SK-N-SH treated with all-trans-retinoic acid at 6 μM for 48 hours (cell line): ENCODE data around the gene RNPEPL1.

ENCODE experiments used
- ATAC-seq: fragments of 200-7000 bp; cut with Tn5 transposase; 3 replicates; pipeline ENCODE4 v1.9.1; 2020; ENCODE audit warnings: mild to moderate bottlenecking, moderate library complexity
- ARNTL ChIP-seq: fragments of 450-650 bp; formaldehyde crosslinking; IDR thresholded peaks from 2 replicates; pipeline ENCODE4 v1.5.0; 2020; ENCODE audit warnings: low read depth, mild to moderate bottlenecking, moderate library complexity, borderline replicate concordance
- BACH2 ChIP-seq: fragments of 250-450 bp; sonication (Bioruptor Pico); IDR thresholded peaks from 2 replicates; pipeline ENCODE4 v1.9.0; 2021; ENCODE audit warnings: mild to moderate bottlenecking, borderline replicate concordance
- CREB5 ChIP-seq: fragments of 250-450 bp; sonication (Bioruptor Pico); IDR thresholded peaks from 2 replicates; pipeline ENCODE4 v1.5.1; 2020; ENCODE audit warnings: low read depth, mild to moderate bottlenecking, moderate library complexity
- CSDC2 ChIP-seq: fragments of 250-450 bp; sonication (Bioruptor Pico); IDR thresholded peaks from 2 replicates; pipeline ENCODE4 v1.5.0; 2020; ENCODE audit warnings: mild to moderate bottlenecking, moderate library complexity
- ESRRG ChIP-seq: fragments of 250-450 bp; sonication (Bioruptor Pico); IDR thresholded peaks from 2 replicates; pipeline ENCODE4 v1.6.1; 2021; ENCODE audit warnings: mild to moderate bottlenecking
- GLIS3 ChIP-seq: fragments of 250-450 bp; sonication (Bioruptor Pico); IDR thresholded peaks from 2 replicates; pipeline ENCODE4 v1.5.0; 2020; ENCODE audit warnings: mild to moderate bottlenecking, moderate library complexity
- ISL1 ChIP-seq: fragments of 250-450 bp; sonication (Bioruptor Pico); IDR thresholded peaks from 2 replicates; pipeline ENCODE4 v2.1.2; 2022; ENCODE audit warnings: mild to moderate bottlenecking, moderate library complexity
- OSR1 ChIP-seq: fragments of 250-450 bp; sonication (Bioruptor Pico); IDR thresholded peaks from 2 replicates; pipeline ENCODE4 v1.8.0; 2022; ENCODE audit warnings: moderate library complexity, mild to moderate bottlenecking, inconsistent platforms
- PPARA ChIP-seq: fragments of 250-450 bp; sonication (Bioruptor Pico); IDR thresholded peaks from 2 replicates; pipeline ENCODE4 v1.5.0; 2020; ENCODE audit warnings: mild to moderate bottlenecking, borderline replicate concordance
- RARB ChIP-seq: fragments of 250-450 bp; sonication (Bioruptor Pico); IDR thresholded peaks from 2 replicates; pipeline ENCODE4 v1.8.0; 2021; ENCODE audit warnings: mild to moderate bottlenecking, moderate library complexity
- SNAI2 ChIP-seq: fragments of 250-450 bp; sonication (Bioruptor Pico); IDR thresholded peaks from 2 replicates; pipeline ENCODE4 v1.5.0; 2020; ENCODE audit warnings: mild to moderate bottlenecking, moderate library complexity
- TCF4 ChIP-seq: fragments of 250-450 bp; sonication (Bioruptor Pico); IDR thresholded peaks from 2 replicates; pipeline ENCODE4 v1.8.0; 2021; ENCODE audit warnings: mild to moderate bottlenecking, moderate library complexity, borderline replicate concordance
- ZC3H10 ChIP-seq: fragments of 250-450 bp; sonication (Bioruptor Pico); IDR thresholded peaks from 2 replicates; pipeline ENCODE4 v1.5.1; 2021; ENCODE audit warnings: mild to moderate bottlenecking, moderate library complexity
- ZFP3 ChIP-seq: fragments of 250-450 bp; sonication (Bioruptor Pico); IDR thresholded peaks from 2 replicates; pipeline ENCODE4 v1.5.0; 2020; ENCODE audit warnings: mild to moderate bottlenecking, moderate library complexity
- ZFP30 ChIP-seq: fragments of 450-650 bp; formaldehyde crosslinking; IDR thresholded peaks from 2 replicates; pipeline ENCODE4 v1.5.0; 2022; ENCODE audit warnings: mild to moderate bottlenecking, moderate library complexity
- ZNF565 ChIP-seq: fragments of 450-650 bp; formaldehyde crosslinking; conservative IDR thresholded peaks from 2 replicates; pipeline ENCODE4 v1.5.0; 2020; ENCODE audit warnings: low read depth, mild to moderate bottlenecking, moderate library complexity
- ZNF70 ChIP-seq: fragments of 450-650 bp; formaldehyde crosslinking; IDR thresholded peaks from 2 replicates; pipeline ENCODE4 v1.5.0; 2020; ENCODE audit warnings: mild to moderate bottlenecking, moderate library complexity
- ZNF8 ChIP-seq: fragments of 450-650 bp; formaldehyde crosslinking; IDR thresholded peaks from 2 replicates; pipeline ENCODE4 v1.5.0; 2020; ENCODE audit warnings: mild to moderate bottlenecking, moderate library complexity
- TF ChIP-seq, protein P1 (sequence below): fragments of 250-450 bp; sonication (Bioruptor Pico); IDR thresholded peaks from 2 replicates; pipeline ENCODE4 v1.8.0; 2020; ENCODE audit warnings: mild to moderate bottlenecking, moderate library complexity, borderline replicate concordance
- TF ChIP-seq, protein P2 (sequence below): fragments of 250-450 bp; sonication (Bioruptor Pico); IDR thresholded peaks from 2 replicates; pipeline ENCODE4 v1.5.0; 2020; ENCODE audit warnings: mild to moderate bottlenecking, moderate library complexity
- TF ChIP-seq, protein P3 (sequence below): fragments of 250-450 bp; sonication (Bioruptor Pico); IDR thresholded peaks from 2 replicates; pipeline ENCODE4 v1.5.1; 2021; ENCODE audit warnings: mild to moderate bottlenecking, moderate library complexity

The RNPEPL1 gene

DNA sequence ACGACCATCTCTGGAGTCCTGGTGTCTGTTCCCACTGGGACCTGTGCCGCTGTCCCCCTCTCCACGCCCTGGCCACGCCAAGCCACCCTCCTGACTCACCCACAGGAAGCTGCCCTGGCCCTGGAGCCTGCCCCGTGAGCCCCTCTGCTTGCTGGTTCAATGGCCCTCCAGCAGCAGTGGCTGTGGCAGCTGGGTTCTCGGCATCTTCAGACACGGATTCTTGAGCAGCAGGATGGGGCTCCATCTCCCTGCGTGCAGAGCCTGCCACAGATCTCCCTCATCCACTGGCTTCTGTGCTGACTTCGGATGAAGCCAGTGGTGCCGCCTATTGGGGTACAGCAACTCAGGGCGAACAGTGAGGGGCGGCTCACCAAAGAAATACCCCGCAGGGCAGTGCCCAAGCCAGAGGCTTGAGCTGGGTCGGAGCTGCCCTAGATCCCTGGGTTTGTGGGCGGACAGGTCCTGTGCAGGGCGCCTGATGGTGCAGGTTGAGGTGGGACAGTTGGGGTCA is 32.2 kb downstream of the RNPEPL1 start (continued):
- TF ChIP-seq, protein P1, sequence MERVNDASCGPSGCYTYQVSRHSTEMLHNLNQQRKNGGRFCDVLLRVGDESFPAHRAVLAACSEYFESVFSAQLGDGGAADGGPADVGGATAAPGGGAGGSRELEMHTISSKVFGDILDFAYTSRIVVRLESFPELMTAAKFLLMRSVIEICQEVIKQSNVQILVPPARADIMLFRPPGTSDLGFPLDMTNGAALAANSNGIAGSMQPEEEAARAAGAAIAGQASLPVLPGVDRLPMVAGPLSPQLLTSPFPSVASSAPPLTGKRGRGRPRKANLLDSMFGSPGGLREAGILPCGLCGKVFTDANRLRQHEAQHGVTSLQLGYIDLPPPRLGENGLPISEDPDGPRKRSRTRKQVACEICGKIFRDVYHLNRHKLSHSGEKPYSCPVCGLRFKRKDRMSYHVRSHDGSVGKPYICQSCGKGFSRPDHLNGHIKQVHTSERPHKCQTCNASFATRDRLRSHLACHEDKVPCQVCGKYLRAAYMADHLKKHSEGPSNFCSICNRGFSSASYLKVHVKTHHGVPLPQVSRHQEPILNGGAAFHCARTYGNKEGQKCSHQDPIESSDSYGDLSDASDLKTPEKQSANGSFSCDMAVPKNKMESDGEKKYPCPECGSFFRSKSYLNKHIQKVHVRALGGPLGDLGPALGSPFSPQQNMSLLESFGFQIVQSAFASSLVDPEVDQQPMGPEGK (CRISPR knock-in tag): no peak
- TF ChIP-seq GLIS3 (CRISPR knock-in tag): no peak
- no peak for TF ChIP-seq ZNF565 (CRISPR knock-in tag)
- TF ChIP-seq ESRRG: no peak
- no peak for TF ChIP-seq ISL1 (CRISPR knock-in tag)
- no peak for TF ChIP-seq TCF4 (CRISPR knock-in tag)
- TF ChIP-seq ZNF8: no peak
- no peak for TF ChIP-seq ZNF70
- TF ChIP-seq ZFP30 (CRISPR knock-in tag): no peak

DNA sequence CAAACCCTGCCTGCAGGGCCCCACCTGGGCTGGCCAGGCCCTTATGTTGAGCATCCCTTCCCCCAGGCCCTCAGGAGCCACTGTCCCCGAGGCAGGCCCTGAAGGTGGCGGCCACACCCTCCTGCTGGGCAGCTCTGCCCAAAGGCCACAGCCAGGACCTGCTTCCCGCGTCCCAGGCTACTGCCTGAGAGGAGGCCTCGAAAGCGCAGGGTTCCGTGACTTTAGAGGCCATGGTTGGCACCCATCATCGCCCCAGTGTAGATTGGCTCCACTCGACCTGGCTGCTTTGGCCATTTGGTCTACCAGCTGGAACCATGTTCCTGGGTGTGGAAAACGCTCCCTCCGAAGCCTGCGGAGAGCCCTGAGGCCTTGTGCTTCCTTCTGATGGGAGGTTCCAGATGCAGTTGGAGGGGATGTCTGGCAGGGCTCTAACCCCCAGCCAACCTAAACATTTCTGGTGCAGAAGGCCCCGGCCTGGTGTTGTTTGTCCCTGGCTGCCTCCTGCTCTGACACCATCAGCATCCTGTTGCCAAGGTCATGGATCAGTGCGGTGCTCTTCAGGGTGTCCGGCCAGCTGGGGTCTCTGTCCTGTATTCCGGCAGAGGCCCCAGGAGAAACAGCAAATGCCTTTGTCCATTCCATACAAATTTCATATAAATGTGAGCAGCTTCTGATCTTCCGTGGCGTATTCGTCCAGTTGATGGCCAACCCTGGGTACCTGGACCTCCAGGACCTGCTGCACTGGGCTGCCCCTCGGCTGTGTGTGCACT is 33.0 kb downstream of the RNPEPL1 start:
- TF ChIP-seq, protein P2, sequence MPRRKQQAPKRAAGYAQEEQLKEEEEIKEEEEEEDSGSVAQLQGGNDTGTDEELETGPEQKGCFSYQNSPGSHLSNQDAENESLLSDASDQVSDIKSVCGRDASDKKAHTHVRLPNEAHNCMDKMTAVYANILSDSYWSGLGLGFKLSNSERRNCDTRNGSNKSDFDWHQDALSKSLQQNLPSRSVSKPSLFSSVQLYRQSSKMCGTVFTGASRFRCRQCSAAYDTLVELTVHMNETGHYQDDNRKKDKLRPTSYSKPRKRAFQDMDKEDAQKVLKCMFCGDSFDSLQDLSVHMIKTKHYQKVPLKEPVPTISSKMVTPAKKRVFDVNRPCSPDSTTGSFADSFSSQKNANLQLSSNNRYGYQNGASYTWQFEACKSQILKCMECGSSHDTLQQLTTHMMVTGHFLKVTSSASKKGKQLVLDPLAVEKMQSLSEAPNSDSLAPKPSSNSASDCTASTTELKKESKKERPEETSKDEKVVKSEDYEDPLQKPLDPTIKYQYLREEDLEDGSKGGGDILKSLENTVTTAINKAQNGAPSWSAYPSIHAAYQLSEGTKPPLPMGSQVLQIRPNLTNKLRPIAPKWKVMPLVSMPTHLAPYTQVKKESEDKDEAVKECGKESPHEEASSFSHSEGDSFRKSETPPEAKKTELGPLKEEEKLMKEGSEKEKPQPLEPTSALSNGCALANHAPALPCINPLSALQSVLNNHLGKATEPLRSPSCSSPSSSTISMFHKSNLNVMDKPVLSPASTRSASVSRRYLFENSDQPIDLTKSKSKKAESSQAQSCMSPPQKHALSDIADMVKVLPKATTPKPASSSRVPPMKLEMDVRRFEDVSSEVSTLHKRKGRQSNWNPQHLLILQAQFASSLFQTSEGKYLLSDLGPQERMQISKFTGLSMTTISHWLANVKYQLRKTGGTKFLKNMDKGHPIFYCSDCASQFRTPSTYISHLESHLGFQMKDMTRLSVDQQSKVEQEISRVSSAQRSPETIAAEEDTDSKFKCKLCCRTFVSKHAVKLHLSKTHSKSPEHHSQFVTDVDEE: no peak
- no peak for TF ChIP-seq PPARA (CRISPR knock-in tag)
- no peak for ATAC-seq

- TF ChIP-seq PPARA (CRISPR knock-in tag): no peak
- TF ChIP-seq OSR1 (CRISPR knock-in tag): no peak
- no peak for TF ChIP-seq CREB5 (CRISPR knock-in tag)
- TF ChIP-seq ISL1 (CRISPR knock-in tag): no peak
- TF ChIP-seq TCF4 (CRISPR knock-in tag): no peak
- TF ChIP-seq ZFP3 (CRISPR knock-in tag): no peak
- no peak for ATAC-seq
Measured at GRCh38 chr2:240601831-240602160, 33.5 kb downstream of the RNPEPL1 start.

GRCh38 chr2:240602266-240603050 is 34.2 kb downstream of the RNPEPL1 start:
- ATAC-seq: no peak
- no peak for TF ChIP-seq CREB5 (CRISPR knock-in tag)
- no peak for TF ChIP-seq RARB (CRISPR knock-in tag)
- no peak for TF ChIP-seq ZFP3 (CRISPR knock-in tag)
- TF ChIP-seq ESRRG: no peak
- no peak for TF ChIP-seq ARNTL (CRISPR knock-in tag)
- no peak for TF ChIP-seq BACH2 (CRISPR knock-in tag)
- no peak for TF ChIP-seq ZNF70
- no peak for TF ChIP-seq SNAI2 (CRISPR knock-in tag)
- TF ChIP-seq PPARA (CRISPR knock-in tag): no peak
- TF ChIP-seq ZFP30 (CRISPR knock-in tag): no peak
- no peak for TF ChIP-seq CSDC2 (CRISPR knock-in tag)
- TF ChIP-seq, protein P3, sequence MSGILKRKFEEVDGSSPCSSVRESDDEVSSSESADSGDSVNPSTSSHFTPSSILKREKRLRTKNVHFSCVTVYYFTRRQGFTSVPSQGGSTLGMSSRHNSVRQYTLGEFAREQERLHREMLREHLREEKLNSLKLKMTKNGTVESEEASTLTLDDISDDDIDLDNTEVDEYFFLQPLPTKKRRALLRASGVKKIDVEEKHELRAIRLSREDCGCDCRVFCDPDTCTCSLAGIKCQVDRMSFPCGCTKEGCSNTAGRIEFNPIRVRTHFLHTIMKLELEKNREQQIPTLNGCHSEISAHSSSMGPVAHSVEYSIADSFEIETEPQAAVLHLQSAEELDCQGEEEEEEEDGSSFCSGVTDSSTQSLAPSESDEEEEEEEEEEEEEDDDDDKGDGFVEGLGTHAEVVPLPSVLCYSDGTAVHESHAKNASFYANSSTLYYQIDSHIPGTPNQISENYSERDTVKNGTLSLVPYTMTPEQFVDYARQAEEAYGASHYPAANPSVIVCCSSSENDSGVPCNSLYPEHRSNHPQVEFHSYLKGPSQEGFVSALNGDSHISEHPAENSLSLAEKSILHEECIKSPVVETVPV (CRISPR knock-in tag): no peak
- TF ChIP-seq GLIS3 (CRISPR knock-in tag): no peak
- no peak for TF ChIP-seq ZNF8
- TF ChIP-seq TCF4 (CRISPR knock-in tag): no peak
- TF ChIP-seq, protein P2: no peak
- no peak for TF ChIP-seq ZC3H10 (CRISPR knock-in tag)
